ENCODE results near the gene P4HA3. TPM values are rescaled to one million over a fixed set of nuclear protein-coding genes. Genes with fewer than 3 reads are reported as not detected.

P4HA3 gene
- total RNA-seq (2011; cell fraction: chromatin; rRNA removed; ENCODE audit: low replicate concordance) = not detected in 2 replicates
- total RNA-seq (2011; cell fraction: nucleolus; rRNA removed) = not detected in 2 replicates
- not detected in 2 replicates for total RNA-seq (2011; cell fraction: nucleoplasm; rRNA removed)
- total RNA-seq (2014; rRNA removed) (not detected in 2 replicates), total RNA-seq (2014; rRNA removed; fragmentation: Illumina TruSeq; extraction: Trizol) (not detected in 2 replicates), total RNA-seq (2015; rRNA removed; fragmentation: Illumina TruSeq; extraction: Trizol) (not detected in 2 replicates), total RNA-seq (2021) (not detected in 2 replicates), polyA plus RNA-seq (2011; rRNA removed) (0.03 TPM in 1 of 2 replicates, not detected in the other), polyA plus RNA-seq (2014; fragmentation: Illumina TruSeq; extraction: Trizol) (not detected in 2 replicates), polyA plus RNA-seq (2014; fragmentation: Nextera tagmentation; extraction: Ambion mirVana) (under 1 TPM in 1 of 2 experiments, not detected in 1; 0.01 TPM), polyA plus RNA-seq (2014; rRNA removed) (not detected in 2 replicates), polyA minus RNA-seq (2011; rRNA and poly(A)+ RNA removed) (not detected in 2 replicates), Bru-seq, nascent RNA (percentile 11 among the genes with signal in this experiment), BruChase-seq, experiment 1, labeled RNA remaining after a 2-hour chase (percentile 12 among the genes with signal in this experiment), BruChase-seq, experiment 2, labeled RNA remaining after a 6-hour chase (percentile 14 among the genes with signal in this experiment)
- not detected in 2 replicates for polyA plus RNA-seq (2011; cell fraction: cytosol; rRNA removed)
- not detected in 2 replicates for polyA plus RNA-seq (2011; cell fraction: nucleus; rRNA removed)
- polyA plus RNA-seq (2012) = 0.04 and 0.07 TPM in 2 replicates
- polyA minus RNA-seq (2011; cell fraction: cytosol; rRNA and poly(A)+ RNA removed) = not detected in 2 replicates
- not detected in 2 replicates for polyA minus RNA-seq (2011; cell fraction: nucleus; rRNA and poly(A)+ RNA removed)
- long read RNA-seq, experiment 1, partial matches to known transcripts = 0 of 15 reads
- long read RNA-seq, experiment 1, other reads (novel, unspliced or antisense) = 15 of 15 reads
- long read RNA-seq, experiment 2 = 0 reads
- long read RNA-seq, experiment 3 = 0 reads

DNA sequence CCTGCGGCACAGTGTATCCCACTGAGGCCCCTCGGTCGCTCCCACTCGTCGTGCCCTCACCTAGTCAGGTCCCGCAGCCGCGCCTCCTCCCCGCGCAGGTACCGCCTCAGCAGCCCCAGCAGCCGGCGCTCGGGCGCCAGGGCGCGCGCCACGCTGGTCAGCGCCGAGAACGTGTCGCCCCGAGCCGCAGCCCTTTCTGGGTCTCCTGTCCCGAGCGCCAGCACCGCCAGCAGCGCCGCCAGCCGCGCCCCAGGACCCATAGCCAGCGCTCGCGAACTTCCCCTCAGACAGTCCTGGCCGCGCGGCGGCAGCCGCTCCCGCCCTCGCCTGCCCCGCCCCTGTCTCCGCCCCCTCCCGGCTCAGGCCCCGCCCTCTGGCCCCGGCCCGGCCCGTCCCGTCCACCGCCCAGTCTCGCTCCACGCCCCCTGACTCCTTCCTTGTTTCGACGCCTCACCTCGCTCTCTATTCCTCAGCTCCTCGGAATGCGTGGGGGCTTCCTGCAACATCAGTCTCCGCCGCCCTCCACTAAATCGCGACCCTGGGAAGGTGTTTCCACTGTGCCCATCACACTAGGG, at the start of gene P4HA3:
Gene P4HA3 (minus strand): TSS at position 289 of the 575 bp plus-strand sequence. CDS start 29 bp downstream, at position 260.
- WGBS (ENCODE audit: insufficient coverage, low coverage, missing lambda C conversion rate) = 18% methylated on average over 28 of the region's 62 CpGs
- intact Hi-C loops (cut with micrococcal nuclease) (no loop called here), in situ Hi-C loops (cut with MboI) (no loop called here)
- H3K27ac ChIP-seq (ENCODE audit: extremely low read depth, low read depth, low read length) = no peak within 1 kb of the TSS
- H3K79me2 ChIP-seq (ENCODE audit: control insufficient read depth, insufficient read depth, low read length) = no peaks in the 10 kb centered on the region
- peak within 1 kb of the TSS in 1 of 2 experiments; percentile 85; a peak in 2 of 4 replicates for H3K9ac ChIP-seq (ENCODE audit: insufficient read depth in 1 of 2, low read depth in 2 of 2, low read length in 2 of 2)
- peak; percentile 100 for ATAC-seq
- H3K4me3 ChIP-seq = peak within 1 kb of the TSS; percentile 43
- FAIRE-seq = no peak
- H3K36me3 ChIP-seq (ENCODE audit: control insufficient read depth, insufficient read depth, low read length) = no peaks in the 10 kb centered on the region
- H2AFZ ChIP-seq (ENCODE audit: low read depth, low read length) = peak within 1 kb of the TSS; percentile 78
- peaks cover 4 to 7% of the 10 kb centered on the region in 2 experiments; a peak in 4 of 5 replicates for H3K27me3 ChIP-seq (ENCODE audit: control insufficient read depth in 2 of 2, insufficient read depth in 2 of 2, low read length in 2 of 2)
- CTCF ChIA-PET (ENCODE audit: low intra/inter-chr PET ratio) = no interaction called here
- BruUV-seq (replicated peaks) = no TSS peak
- H3K9me3 ChIP-seq (replicated peaks; ENCODE audit: control insufficient read depth, insufficient read depth, low read depth, low read length) = no peaks in the 10 kb centered on the region; the same call in 1 of the 2 replicates
- peaks cover 0 to 10% of the 10 kb centered on the region in 2 experiments; a peak in 3 of 5 replicates for H3K4me1 ChIP-seq (replicated peaks in 1 of 2; ENCODE audit: control insufficient read depth in 2 of 2, insufficient read depth in 2 of 2, low read length in 2 of 2)
- no peaks in the 10 kb centered on the region for H4K20me1 ChIP-seq (replicated peaks; ENCODE audit: control insufficient read depth, insufficient read depth, low read length)
- no peaks in the 10 kb centered on the region for H3K9me1 ChIP-seq (ENCODE audit: control insufficient read depth, insufficient read depth, low read length)
- peak; percentile 70 to 93 (median 89) for DNase-seq (ENCODE audit: extremely low read depth in 1 of 4, low spot score in 3 of 4)
- peak within 1 kb of the TSS; percentile 68 for H3K4me2 ChIP-seq (ENCODE audit: insufficient read depth, low read length)
- POLR2A ChIA-PET = interaction anchor here (0.6 kb wide), 1 partner anchor 1103 kb away, joined by 3 read pairs; no protein-coding TSS in a partner anchor
- TF ChIP-seq, protein P1, sequence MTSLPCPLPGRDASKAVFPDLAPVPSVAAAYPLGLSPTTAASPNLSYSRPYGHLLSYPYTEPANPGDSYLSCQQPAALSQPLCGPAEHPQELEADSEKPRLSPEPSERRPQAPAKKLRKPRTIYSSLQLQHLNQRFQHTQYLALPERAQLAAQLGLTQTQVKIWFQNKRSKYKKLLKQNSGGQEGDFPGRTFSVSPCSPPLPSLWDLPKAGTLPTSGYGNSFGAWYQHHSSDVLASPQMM (CRISPR knock-in tag; IDR thresholded peaks at IDR 0.05) = no peak
- no peak for TF ChIP-seq TCF7L2 (IDR thresholded peaks at IDR 0.05; ENCODE audit: low read depth, low read length)
- TF ChIP-seq, protein P2, sequence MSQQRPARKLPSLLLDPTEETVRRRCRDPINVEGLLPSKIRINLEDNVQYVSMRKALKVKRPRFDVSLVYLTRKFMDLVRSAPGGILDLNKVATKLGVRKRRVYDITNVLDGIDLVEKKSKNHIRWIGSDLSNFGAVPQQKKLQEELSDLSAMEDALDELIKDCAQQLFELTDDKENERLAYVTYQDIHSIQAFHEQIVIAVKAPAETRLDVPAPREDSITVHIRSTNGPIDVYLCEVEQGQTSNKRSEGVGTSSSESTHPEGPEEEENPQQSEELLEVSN (IDR thresholded peaks at IDR 0.05; ENCODE audit: borderline replicate concordance in 1 of 2, extremely low read depth in 1 of 2, insufficient read depth in 1 of 2, insufficient read length in 1 of 2, low read depth in 1 of 2, low read length in 1 of 2, poor library complexity in 1 of 2, severe bottlenecking in 1 of 2) = peak; percentile 37 to 83
- TF ChIP-seq CBX1 (IDR thresholded peaks at IDR 0.05; ENCODE audit: low read depth) = no peak
